ENCODE results near the gene DCBLD2.

Gene DCBLD2

GRCh38 chr3:98829246-98829832 lies 72.2 kb downstream of the DCBLD2 start:
- DNase-seq (ENCODE audit: low spot score), result no peak

DNA sequence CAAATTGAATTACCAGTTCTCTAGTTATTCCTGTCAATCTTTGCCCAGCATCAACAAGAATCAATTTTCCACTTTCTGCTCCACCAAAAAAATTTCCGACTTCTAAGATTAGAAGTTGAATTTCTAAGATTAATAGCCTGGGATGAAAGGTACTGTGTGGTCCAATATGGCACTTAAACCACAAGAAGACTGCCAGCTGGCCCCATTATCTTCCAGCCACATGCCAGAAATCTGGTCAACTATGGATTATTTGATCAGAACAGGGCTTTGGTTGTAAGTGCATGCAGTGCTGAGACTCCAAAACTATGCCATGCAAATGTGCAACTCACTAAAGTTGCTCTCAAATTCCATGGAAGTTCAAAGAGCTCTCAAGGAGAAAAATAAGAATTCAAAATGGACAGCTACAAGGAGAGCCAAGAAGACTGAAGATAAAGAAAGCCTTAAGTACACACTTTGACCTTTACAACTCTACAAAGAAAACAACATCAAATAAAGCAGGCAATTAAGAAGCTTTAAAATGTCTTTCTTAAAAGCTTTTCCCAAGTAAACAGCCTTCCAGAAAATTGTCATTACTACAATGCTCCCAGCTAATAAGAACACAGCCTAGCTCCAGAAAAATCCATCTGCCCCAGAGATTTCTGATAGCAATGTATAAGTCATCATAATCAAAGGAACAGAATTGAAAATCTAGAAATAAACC lies 74.1 kb downstream of the DCBLD2 start:
- DNase-seq (ENCODE audit: low spot score), result no peak

DNA sequence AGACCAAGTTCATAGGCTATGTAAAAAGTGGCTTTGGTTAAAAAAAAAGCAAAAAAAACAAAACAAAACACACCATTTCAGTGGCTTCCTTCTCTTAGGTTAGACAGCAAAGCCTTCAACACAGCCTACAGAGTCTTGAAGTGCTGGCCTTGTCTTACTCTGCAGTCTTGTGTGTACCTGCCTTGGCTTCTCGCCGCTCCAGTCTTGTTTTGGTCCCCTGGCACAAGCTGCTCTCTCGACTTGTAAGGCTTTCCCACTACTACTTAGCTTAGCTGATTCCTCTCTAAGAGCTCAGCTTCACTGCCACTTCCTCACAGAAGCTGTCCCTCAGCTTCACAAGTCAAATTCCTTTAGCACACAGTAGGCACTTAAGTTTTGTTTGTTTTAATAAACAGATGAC lies 75.4 kb downstream of the DCBLD2 start:
- DNase-seq (ENCODE audit: low spot score), result no peak

GRCh38 chr3:98824256-98824655 lies 77.2 kb downstream of the DCBLD2 start:
- DNase-seq (ENCODE audit: low spot score), result no peak

DNA sequence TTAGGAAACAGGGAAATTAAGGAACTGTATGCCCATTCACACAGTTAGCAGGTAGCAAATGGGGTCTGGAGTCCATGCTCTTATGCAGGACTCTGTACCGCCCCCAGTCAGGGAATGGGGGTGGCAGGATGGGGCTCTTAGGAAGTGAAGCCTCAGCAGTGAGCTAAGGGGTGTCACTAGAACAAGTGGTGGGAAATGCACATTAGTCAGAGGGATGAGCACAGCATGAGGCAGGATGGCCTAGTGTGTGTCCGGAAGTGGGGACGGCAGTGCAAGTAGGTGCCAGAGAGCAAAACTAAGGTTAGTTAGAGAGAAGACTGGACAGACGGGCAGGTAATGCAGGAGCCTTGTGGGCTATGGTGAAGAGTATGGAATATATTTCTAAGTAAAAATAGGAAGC lies 77.7 kb downstream of the DCBLD2 start:
- DNase-seq (ENCODE audit: low spot score), result no peak

GRCh38 chr3:98821063-98821462 lies 80.4 kb downstream of the DCBLD2 start:
- DNase-seq (ENCODE audit: low spot score), result no peak

DNA sequence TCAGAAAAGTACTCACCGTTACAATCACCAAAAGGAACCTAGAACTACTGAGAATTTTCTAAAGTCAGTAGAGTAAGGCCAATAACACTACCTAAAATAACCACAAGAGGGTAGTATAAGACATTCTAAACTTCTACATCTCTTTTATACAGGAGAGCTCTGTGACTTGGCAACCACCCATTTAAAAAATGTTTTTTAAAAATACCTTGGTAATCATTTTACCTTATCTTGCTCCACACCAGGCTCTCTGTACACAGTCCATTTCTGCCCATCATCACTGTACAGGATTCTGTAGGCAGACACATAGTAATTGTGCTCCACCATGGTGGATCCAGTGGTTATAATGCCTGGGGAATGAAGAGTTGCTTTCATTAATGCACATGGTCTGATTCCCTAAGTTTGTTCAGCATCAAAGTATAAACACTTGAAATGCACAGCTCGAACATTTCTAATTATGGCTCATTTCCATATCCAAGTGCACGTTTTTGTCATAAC lies 83.9 kb downstream of the DCBLD2 start:
- DNase-seq (ENCODE audit: low spot score), result peak; percentile 34

GRCh38 chr3:98814817-98815420 lies 86.6 kb downstream of the DCBLD2 start:
- DNase-seq (ENCODE audit: low spot score), result no peak

GRCh38 chr3:98812851-98813374 lies 88.6 kb downstream of the DCBLD2 start:
- DNase-seq (ENCODE audit: low spot score), result no peak

DNA sequence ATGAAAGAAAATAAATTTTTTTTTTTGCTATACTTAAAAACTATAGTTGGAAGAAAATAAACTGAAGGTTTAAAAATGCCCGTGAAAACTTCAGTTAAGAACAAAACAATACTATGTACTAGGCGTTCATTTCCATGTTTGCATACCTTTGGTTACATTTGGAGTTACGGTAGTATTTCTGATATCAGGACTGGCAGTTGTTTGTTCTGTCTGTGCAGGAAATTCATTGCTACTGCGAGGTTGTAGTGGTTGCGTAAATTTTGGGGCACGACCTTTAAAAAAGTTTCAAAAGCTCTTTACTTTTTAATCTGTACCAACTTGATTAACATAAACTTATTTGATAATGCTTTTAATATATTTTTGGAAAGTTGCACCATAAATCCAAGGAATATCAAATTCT lies 90.4 kb downstream of the DCBLD2 start:
- no peak for DNase-seq (ENCODE audit: low spot score)

- DNase-seq (ENCODE audit: low spot score), result no peak
These were observed 91.9 kb downstream of the DCBLD2 start for GRCh38 chr3:98809557-98809956.

GRCh38 chr3:98808071-98808470 lies 93.4 kb downstream of the DCBLD2 start:
- DNase-seq (ENCODE audit: low spot score), result no peak

DNA sequence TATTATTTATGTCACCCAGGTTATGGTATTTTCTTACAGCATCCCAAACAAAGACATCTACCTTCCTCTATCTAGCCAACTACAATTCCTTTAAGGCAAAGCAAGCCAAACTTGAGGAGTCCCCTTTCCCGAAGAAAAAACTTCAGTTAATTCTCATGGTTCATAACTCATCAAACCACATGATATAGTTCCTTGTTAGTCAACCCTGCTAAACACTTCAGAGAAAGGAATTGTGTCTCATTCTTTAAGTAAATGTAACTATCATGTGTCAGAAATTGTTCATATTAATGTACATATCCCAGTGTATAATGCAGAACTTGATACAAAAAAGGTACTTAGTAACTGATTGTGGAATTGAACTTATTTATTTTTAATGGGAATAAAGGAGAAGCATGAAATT lies 93.9 kb downstream of the DCBLD2 start:
- DNase-seq (ENCODE audit: low spot score), result no peak

- no peak for DNase-seq (ENCODE audit: low spot score)
These were observed 94.5 kb downstream of the DCBLD2 start for GRCh38 chr3:98807011-98807410.

GRCh38 chr3:98806521-98806920 lies 95.0 kb downstream of the DCBLD2 start:
- no peak for DNase-seq (ENCODE audit: low spot score)

GRCh38 chr3:98805571-98805970 lies 95.9 kb downstream of the DCBLD2 start:
- no peak for DNase-seq (ENCODE audit: low spot score)

DNA sequence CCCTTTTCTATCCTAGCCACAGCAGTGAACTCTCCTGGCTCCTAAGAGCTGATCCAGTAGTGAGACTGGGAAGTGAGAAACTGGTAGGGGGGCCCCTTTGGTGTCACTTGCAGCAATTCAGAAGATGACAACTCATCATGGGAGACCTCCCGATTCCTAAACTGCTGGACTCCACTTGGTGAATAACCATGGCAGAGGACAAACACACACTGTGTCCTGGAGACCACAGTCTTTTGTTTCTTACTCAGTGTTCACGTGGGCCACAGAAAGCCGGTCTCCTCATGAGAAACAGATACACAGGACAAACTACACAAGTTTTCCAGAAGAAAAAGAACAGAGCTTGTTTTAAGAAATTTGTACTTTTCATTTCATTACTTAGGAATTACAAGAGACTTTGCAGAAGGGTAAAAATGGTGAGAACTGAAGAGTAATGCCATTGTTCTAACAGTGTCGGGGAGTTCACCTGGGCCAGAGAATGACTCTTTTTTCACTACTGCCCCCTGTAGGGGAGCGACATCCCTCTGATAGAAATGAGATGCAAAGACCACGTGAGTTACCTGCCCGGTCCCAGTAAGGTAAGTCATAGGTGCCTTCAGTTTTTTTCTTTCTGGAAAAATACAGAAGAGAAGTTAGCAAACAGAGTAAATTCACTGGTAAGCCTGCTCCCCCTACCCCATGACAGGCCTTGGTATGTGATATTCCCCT lies 100.3 kb downstream of the DCBLD2 start:
- no peak for DNase-seq (ENCODE audit: low spot score)

- no peak for DNase-seq (ENCODE audit: low spot score)
These were observed 101.1 kb downstream of the DCBLD2 start for GRCh38 chr3:98800401-98800800.

GRCh38 chr3:98799479-98799878 lies 102.0 kb downstream of the DCBLD2 start:
- DNase-seq (ENCODE audit: low spot score), result no peak

GRCh38 chr3:98798820-98799219 lies 102.7 kb downstream of the DCBLD2 start:
- DNase-seq (ENCODE audit: low spot score), result no peak

- no peak for DNase-seq (ENCODE audit: low spot score)
These were observed 103.6 kb downstream of the DCBLD2 start for GRCh38 chr3:98797905-98798304.

DNA sequence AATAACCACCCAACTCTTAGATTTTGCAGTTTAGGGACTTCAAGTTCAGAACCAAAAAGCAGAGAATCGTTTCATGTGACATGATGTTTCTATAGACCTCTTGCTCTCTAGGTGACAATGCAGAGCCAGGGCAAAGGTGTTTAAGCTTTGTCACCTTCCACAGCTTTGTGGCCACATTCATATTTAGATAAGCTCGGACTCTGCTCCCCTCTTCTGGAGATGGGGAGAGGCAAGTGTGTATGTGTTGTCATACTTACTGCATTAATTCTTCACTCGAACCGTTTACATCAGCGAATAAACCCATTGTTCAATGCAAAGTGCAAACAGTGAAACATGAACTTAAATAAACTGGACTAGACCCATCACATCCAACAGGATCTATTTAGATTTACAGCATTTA lies 105.2 kb downstream of the DCBLD2 start:
- DNase-seq (ENCODE audit: low spot score), result no peak

DNA sequence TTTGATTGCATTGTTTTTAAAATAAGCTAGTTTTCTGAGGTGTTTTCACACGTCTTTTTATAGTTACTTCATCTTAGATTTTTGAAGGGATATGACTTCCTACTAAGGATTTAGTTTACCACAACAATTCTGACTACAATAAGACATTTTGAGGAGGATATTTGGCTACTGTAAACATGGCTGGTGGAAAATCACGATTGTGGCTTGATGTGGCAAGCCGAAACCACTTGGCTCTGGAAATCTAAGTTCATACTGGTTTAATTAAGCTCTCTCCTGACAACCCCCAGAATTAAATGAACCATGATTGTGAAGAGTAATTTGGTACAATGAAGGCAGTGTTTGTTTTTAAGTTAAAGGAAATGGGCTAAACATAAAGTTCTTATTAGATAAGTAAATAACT lies 107.5 kb downstream of the DCBLD2 start:
- DNase-seq (ENCODE audit: low spot score), result no peak
